ENCODE data around the gene DHX34.

- TF ChIP-seq ZBTB33 (IDR thresholded peaks at IDR 0.05) (no peak), FOXA1 (IDR thresholded peaks at IDR 0.05) (no peak), CTCF (IDR thresholded peaks at IDR 0.05; ENCODE audit: low read depth, low read length, missing input control) (no peak), JUND (IDR thresholded peaks at IDR 0.05) (no peak), SP1 (IDR thresholded peaks at IDR 0.05) (no peak), RAD21 (IDR thresholded peaks at IDR 0.05) (no peak), NR2F2 (IDR thresholded peaks at IDR 0.05) (no peak), MAX (IDR thresholded peaks at IDR 0.05) (no peak)
These were observed 36.6 kb upstream of the DHX34 start for GRCh38 chr19:47312366-47313006.
